IPS-18c (cell line): ENCODE measurements around the gene STX8.

ENCODE experiments used
- H3K4me3 ChIP-seq: 2 replicates; pipeline ENCODE4 v1.7.0; 2013; ENCODE audit warnings: low read depth, mild to moderate bottlenecking, low read length, moderate library complexity; ENCODE audit not compliant: insufficient read depth
- H3K9me3 ChIP-seq: one replicate; pipeline ENCODE4 v1.6.1; 2013; ENCODE audit warnings: mild to moderate bottlenecking, low read length, moderate library complexity; ENCODE audit not compliant: control insufficient read depth, insufficient read depth

Gene STX8

DNA sequence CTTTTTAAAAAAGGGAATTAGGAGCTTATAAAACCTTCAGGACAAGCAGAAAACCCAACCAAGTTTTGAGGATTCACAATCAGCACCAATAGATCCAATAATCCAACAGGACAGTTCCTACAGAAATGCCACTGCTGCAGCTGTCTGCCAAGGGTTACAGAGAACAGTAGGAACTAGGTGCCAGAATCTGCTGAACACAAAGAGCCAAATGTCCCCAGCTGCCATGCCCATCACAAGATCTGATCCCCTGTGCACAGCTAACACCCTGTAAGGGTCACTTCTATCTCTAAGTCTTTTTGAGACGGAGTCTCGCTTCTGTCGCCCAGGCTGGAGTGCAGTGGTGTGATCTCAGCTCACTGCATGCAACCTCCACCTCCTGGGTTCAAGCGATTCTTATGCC lies 262.3 kb downstream of the STX8 start:
- Histone ChIP-seq H3K9me3 (no peaks in the 10 kb centered on the region), H3K4me3 (no peak overlapping the region)

DNA sequence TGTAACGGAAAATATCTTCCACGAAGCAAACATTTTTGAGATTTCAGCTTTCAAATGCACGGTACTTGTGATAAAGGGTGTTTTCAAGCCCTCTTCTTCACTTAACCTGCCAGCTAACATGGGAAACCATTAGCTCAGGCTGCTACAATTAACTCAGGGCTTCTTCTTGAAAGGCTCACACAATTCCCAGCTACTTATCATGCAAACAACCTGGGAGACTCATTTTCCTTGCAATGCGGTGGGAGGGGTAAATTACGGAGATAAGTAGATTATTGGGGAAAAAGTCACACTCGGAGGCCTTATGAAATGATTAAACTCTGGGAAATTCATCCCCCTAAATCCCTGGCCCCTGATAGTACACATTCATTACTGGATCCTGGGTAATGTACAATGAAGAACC lies 266.4 kb downstream of the STX8 start:
- peaks cover 2% of the 10 kb centered on the region for H3K9me3 ChIP-seq
- H3K4me3 ChIP-seq = no peak overlapping the region

DNA sequence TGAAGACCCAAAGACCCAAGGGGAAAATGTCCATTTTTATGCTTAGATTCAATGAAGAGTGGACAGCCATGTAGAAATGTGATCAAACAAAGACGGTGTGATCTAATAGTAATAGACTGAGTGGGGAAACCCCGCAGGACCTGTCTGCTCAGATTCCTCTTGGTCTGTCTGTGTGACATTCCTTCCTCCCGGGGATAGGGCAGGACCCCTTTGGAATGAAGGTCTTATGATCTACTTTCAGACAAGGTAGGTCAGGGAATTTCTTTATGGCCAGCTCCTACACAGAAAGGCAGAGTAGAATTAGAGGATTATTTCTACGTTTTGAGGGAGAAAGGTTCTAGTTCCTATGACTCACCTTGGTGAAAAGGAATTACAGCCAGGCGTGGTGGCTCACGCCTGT lies 267.6 kb downstream of the STX8 start:
- no peak overlapping the region for H3K4me3 ChIP-seq
- H3K9me3 ChIP-seq = peaks cover 2% of the 10 kb centered on the region

DNA sequence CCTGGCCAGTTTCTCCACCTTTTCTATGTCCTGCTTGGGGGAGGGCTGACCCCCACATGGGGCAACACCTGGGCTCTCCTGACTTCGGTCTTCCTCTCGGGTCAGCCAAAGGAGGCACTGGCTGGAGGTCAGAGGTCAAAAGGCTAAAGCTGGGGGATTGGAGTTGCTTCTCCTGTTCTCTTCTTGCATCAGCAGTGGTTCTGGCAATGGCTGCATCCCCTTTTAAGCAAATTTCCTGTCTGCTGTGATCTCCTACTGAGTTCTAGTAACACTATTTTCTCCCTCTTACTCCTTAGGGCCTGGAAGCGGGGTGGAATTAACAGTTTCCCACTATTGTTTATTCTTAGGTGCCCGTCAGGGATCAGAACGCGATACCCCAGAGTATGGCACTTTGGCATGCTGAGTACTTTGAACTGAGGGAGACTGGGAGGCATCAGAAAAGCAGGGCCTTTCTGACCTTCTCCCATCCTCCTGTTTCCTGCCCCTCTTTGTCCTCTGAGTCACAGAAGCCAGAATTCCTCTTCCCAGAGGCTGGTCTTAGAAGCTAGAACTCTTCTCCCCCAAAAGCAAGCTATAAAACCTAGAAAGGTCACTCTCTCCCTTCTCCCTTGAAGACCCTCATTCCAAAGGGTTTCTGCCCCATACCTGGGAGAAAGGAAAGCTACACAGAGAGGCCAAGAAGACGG lies 268.2 kb downstream of the STX8 start:
- peaks cover 2% of the 10 kb centered on the region for H3K9me3 ChIP-seq
- no peak overlapping the region for H3K4me3 ChIP-seq

DNA sequence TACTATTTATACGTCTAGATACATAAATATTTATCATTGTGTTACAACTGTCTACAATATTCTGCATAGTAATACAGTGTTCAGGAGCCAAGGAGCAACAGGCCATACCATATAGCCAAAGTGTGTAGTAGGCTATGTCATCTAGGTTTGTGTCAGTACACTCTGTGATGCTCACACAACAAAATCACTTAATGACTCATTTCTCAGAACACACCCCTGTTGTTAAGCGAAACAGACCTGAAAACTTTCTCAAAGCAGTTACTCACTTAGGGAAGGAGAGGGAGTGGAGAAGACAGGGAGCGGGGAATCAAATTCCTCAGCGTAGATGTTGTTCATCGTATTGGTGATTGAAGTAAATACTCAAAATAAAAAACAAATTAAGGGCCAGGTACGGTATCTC lies 269.5 kb downstream of the STX8 start:
- H3K9me3 ChIP-seq = peaks cover 2% of the 10 kb centered on the region
- H3K4me3 ChIP-seq = no peak overlapping the region

DNA sequence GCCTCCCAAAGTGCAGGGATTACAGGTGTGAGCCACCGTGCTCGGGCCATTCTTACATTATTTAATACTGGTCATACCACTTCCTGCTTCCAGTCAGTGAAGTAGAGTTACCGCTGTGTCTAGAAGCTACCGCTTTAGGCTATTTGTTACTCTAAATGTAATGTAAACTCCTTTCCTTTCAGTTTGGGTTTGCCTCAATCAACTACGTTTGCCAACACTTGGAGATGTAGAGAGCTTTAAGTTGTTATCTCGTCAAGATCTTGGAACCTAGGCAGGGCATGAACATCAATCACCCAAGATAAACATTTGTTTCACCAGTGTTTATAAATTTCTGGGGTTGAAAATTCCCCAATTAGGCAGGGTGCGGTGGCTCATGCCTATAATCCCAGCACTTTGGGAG lies 275.9 kb downstream of the STX8 start:
- Histone ChIP-seq H3K9me3 (no peaks in the 10 kb centered on the region), H3K4me3 (no peak overlapping the region)

DNA sequence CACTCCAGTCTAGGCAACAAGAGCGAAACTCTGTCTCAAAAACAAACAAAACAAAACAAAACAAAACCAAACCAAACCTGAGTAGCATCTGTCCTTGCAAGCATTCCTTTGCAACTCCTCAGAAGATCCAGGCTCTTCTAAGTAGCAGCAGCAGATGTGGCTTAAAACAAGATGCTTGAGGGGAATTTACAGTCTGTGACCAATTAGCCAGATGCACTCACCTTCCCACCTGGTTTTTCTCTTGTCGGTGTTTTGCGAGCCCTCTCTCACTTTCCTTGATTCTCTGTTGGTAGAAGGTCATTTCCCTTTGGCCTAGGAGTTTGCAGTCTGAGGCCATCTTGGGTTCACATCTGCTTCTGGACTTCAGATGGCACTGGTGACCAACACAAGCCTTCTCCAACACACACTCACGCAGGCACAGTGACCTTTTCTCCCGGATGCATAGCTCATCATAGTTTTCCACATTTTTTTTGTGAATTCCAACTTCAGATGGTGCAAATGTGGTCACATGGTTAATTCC lies 276.8 kb downstream of the STX8 start:
- no peaks in the 10 kb centered on the region for H3K9me3 ChIP-seq
- no peak overlapping the region for H3K4me3 ChIP-seq

DNA sequence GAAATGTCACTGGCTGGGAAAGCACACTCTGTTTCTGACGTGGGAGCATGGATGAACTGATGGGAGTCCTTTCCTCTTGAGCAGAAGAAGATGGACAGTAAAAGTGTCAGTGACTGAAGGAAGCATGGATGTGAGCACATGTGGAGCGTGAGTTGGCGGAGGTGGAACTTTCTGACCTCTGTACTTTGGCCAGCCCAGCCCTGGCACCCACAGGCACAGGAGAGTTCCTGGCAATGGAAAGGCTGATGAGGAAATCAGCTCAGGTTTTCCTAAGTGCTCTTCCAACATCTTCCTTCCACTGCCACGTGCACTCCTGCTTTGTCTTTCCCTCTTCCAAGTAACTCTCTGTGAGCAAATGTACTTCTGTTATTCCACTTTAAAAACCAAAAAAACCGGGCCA lies 277.5 kb downstream of the STX8 start:
- H3K4me3 ChIP-seq = no peak overlapping the region
- H3K9me3 ChIP-seq = no peaks in the 10 kb centered on the region

DNA sequence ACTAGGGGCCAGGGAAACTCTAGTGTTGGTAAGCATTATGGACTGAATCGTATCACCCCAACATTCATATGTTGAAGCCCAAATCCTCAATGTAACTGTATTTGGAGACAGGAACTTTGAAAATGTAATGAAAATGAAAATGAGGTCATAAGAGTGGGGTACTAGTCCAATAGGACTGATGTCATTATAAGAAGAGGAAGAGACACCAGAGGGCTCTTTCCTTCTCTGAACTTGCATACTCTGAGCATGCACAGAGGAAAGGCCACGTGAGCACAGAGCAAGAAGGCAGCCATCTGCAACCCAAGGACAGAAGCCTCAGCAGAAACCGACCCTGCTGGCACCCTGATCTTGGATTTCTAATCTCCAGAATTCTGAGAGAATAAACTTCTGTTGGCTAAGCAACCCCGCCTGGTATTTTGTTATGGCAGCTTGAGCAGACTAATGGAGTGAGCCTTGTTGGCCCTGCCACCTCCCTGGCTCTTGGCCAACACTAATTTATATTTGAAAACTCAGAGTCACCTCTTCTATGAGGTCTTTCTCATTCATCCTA lies 280.9 kb downstream of the STX8 start:
- Histone ChIP-seq H3K4me3 (no peak overlapping the region), H3K9me3 (no peaks in the 10 kb centered on the region)

DNA sequence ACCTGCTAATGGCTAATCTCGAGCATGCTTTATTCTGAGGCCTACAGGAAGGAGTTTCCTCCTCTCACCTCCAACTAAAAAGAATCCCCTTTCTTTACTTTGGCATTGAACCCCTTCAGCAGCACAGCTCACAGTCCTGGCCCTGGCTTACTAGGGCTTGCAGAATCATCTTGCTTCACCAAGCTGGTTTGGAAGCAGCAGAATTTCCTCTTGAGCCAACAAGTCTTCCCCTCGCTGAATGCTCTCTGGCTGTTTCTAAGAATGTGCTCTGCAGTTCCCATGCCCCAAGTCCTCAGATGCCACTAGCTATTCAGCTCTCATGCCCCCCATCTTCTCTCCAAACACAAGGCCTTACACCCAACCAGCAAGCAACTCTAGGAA lies 283.1 kb downstream of the STX8 start:
- Histone ChIP-seq H3K4me3 (no peak overlapping the region), H3K9me3 (no peaks in the 10 kb centered on the region)

DNA sequence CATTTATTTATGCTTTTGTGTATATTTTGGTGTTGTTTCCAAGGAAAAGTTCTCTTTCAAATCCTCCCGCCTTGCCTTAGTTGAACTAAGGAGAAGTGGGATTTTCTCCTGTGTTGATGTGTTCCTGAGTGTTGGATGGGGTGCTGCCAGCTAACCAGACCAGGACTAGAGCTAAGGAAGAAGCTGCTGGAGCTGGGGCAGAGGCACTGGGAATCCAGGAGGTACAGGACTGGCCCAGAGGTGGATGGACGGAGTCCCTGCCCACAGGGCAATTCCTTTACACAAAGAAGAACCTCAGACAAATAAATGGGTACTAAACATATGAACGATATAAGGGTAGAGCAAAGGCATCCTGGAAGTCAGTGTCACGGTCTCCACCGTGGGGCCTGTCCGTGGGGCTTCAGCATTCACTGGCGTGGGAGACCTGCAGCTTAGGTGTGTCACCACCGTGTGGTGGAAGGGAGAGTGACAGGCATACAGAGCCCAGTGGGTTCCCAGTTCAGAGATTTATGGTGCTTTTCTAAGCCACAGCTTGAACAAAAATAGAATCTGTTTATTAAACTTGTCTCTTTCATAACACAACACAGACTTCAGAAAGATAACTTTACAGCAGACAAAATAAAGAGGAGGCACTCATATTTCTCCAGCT lies 283.6 kb downstream of the STX8 start:
- H3K9me3 ChIP-seq = no peaks in the 10 kb centered on the region
- no peak overlapping the region for H3K4me3 ChIP-seq

DNA sequence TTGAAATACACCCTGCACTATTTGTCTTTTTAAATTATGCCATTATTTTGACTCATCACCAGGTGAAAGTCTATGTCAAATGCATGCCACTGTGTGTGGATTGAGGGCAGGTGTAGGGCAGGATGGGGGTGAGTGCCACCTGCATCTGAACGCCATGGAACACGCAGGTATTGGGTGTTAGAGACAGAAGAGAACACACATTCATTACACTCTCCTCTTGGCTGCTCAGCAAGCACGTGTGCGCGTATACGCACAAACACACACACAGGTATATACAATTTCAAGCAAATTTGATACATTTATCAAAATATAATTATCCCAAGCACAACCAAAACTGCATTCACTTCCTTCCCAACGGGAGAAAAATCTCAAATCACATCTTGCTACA lies 285.4 kb downstream of the STX8 start:
- Histone ChIP-seq H3K4me3 (no peak overlapping the region), H3K9me3 (no peaks in the 10 kb centered on the region)

DNA sequence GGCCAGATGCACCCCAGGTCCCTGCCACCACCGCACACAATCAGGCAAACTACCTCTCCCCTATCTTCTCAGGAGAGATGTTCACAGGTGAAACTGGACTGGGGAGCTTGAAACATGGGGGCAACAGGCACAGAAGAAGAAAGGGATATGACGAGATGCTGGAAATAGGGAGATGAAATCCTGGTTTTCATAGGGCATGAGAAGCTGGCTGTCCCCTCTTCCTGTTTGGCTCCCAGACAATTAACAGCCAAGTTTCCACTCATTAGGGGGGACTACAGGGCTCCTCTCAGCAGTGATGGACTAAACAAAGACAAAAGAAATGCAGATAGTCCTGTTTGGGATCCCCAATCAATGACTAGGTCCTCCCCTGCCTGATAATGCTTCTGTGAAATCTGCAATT lies 288.3 kb downstream of the STX8 start:
- Histone ChIP-seq H3K9me3 (peaks cover 1% of the 10 kb centered on the region), H3K4me3 (no peak overlapping the region)

DNA sequence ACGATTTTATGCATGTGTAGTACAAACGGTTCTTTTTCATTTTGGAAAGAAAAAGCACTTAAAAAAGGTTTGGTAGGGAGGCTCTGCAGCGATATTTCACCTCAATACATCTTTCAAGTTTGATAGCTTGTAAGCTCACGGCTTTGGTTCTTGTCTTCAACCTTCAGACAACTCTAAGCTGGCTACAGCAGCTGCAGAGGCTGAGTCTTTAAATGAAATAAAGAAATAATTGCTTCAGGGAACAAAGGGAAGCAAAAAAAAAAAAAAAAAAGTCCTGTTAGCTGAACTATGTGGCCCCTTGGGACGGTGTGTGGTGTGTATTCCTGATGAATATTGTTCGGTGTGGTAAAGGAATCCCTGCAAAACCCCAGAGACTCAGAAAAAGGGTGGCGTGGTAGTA lies 289.2 kb downstream of the STX8 start:
- H3K4me3 ChIP-seq = no peak overlapping the region
- peaks cover 2% of the 10 kb centered on the region for H3K9me3 ChIP-seq

DNA sequence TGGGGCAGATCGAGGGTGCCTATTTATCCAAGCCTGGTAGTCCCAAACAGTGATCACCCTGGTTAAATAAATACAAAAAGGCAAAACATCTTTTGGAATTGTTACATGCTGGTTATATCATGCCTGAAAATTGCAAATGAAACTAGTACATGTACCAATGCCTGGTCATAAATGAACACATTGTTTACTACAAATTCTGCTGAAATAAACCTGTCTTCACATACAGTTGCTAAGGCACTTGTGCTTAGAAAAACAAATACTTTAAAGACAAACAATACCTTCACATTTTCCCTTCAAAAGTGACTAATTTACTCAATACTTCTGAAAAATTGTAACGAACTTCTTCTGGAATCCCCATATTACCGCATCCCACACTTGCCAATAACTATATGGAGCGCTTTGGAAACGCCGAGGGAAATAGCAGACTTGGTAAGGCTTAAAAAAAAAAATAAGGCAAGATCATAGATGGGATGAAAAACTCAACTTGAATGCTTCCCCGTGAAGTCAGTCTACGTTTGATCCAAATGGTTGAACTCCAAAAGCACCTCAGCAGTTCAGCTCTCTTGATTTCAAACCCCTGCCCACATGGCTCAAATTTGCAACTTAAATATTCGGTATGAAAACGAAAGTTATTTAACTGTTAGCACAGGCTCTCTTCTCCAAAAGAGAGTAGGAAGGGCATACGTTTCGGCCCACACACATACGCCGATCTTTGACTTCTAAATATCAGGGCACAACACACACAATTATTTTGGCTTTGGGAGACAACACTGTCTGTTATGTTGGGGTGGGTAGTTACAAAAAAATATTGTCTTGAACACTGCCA lies 289.8 kb downstream of the STX8 start:
- Histone ChIP-seq H3K4me3 (no peak overlapping the region), H3K9me3 (peaks cover 2% of the 10 kb centered on the region)

DNA sequence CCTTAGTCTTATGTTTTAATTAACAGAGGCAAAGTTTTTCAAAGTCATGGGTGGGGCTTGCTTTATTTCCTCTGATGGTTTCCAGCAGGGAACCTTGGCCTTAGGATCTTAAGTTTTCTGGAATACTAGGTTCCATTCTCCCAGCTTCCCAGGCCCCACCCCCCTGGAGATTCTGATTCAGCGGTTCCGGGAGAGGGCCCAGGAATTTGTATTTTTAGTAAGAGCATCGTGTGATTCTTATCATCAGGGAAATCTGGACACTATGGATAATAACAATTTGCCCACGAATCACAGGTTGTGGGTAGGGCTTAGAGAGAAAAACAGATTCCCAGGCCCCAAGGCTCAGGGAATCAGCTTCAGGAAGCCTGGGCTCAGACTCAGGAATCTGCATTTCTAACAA lies 290.7 kb downstream of the STX8 start:
- Histone ChIP-seq H3K9me3 (peaks cover 2% of the 10 kb centered on the region), H3K4me3 (no peak overlapping the region)

DNA sequence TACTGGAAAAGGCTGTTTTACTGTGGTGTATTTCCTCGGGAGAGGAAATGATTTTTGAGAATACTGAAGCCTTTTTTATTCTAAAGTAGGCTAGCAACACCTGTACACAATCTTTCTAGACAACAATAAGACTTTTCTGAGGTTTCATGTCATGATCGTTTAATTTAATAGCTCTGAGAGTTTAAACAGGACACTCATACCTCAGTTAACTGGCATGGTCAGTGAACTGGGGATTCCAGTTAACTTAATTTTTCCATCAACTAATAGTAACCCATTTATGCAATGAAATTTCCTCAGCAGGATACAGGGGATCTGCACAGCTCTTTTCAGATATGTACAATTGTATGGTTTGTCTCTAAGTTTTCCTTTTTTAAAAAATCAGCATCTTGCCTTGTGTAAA lies 291.7 kb downstream of the STX8 start:
- peaks cover 2% of the 10 kb centered on the region for H3K9me3 ChIP-seq
- H3K4me3 ChIP-seq = no peak overlapping the region

DNA sequence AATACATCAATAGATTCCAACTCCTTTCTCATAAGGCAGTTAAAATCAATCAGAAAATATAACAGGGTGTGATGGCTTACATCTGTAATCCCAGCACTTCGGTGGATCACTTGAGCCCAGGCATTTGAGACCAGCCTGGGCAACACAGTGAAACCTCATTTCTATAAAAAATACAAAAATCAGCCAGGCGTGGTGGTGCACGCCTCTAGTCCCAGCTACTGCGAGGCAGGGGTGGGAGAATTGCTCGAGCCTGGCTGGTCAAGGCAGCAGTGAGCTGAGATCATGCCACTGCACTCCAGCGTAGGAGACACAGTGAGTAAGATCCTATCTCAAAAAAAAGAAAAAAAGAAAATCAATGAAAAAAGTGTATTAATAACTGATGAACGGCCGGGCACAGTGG lies 295.7 kb downstream of the STX8 start:
- peaks cover 2% of the 10 kb centered on the region for H3K9me3 ChIP-seq
- H3K4me3 ChIP-seq = no peak overlapping the region
